Activated CD8-positive, alpha-beta memory T cell treated with anti-CD3 and anti-CD28 coated beads for 1 hour (primary cell): ENCODE data around the gene RELN.

ENCODE experiments used
- DNase-seq, 2 donors: peaks; one replicate each; pipeline ENCODE4 v3.0.0-alpha.2; 2020; ENCODE audit warnings: low read depth in 1 of 2; ENCODE audit errors: extremely low read depth in 1 of 2

Gene RELN

GRCh38 chr7:103439661-103440060 lies 549.8 kb downstream of the RELN start:
- DNase-seq, result no peak

GRCh38 chr7:103437623-103438022 lies 551.8 kb downstream of the RELN start:
- no peak for DNase-seq

DNA sequence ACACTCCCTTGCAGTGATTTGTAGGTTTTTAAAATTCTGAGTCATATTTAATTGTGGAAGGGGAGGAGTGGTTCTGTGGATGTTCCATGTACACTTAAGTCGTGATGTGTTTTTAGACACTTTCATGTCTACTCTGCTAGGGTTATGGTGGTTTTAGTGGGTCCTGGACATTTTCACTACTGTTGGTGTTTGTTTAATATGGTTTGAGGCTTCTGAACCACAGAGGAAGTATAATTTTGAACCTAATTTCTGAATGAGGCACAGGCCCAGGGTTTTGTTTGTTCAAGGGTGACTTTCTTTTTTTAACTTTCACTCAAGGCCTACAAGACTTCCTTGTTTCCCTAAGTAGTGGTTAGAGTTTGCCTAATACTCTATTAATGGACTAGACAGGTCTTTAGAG lies 556.7 kb downstream of the RELN start:
- DNase-seq, result no peak

GRCh38 chr7:103425177-103425576 lies 564.3 kb downstream of the RELN start:
- no peak for DNase-seq

- no peak for DNase-seq
These were observed 565.8 kb downstream of the RELN start for GRCh38 chr7:103423467-103424179.
